Lower lobe of right lung (tissue), 2 donors: Measurements from ENCODE around the gene ITPRIPL1. TPM values are rescaled to one million over a fixed set of nuclear protein-coding genes. Genes with fewer than 3 reads are reported as not detected.

Experiments
- ATAC-seq, 2 donors: fragments of 200-7000 bp; cut with Tn5 transposase; one replicate each; pipeline ENCODE4 v1.9.1; 2020 to 2022; ENCODE audit warnings: mild to moderate bottlenecking in 2 of 2, moderate library complexity in 2 of 2
- DNase-seq: peaks from one replicate; pipeline ENCODE4 v3.0.0-alpha.2; 2020
- H3K27ac ChIP-seq: fragments of 200-600 bp; one replicate; pipeline ENCODE4 v1.8.0; 2022
- H3K27me3 ChIP-seq: fragments of 200-600 bp; one replicate; pipeline ENCODE4 v1.8.0; 2022; ENCODE audit warnings: low read depth
- H3K36me3 ChIP-seq: fragments of 200-600 bp; one replicate; pipeline ENCODE4 v1.8.0; 2022; ENCODE audit warnings: mild to moderate bottlenecking
- H3K4me1 ChIP-seq: fragments of 200-600 bp; one replicate; pipeline ENCODE4 v1.8.0; 2022
- H3K4me3 ChIP-seq: fragments of 200-600 bp; one replicate; pipeline ENCODE4 v1.8.0; 2022; ENCODE audit warnings: mild to moderate bottlenecking
- H3K9me3 ChIP-seq: fragments of 200-600 bp; one replicate; pipeline ENCODE4 v1.8.0; 2022
- CTCF ChIP-seq: fragments of 200-600 bp; IDR thresholded peaks from one replicate; pipeline ENCODE4 v1.8.0; 2022; ENCODE audit warnings: antibody characterized with exemption, mild to moderate bottlenecking
- intact Hi-C: fragments of 100-400 bp; cut with DNase I; formaldehyde crosslinking; loops from one replicate; pipeline ENCODE4 v1.11.0; 2022
- total RNA-seq: library from RNA; stranded (reverse); fragmentation: NEBNext Ultra II Directional; extraction: Animal tissue kit (Norgen Biotek cat#: 25700); gene quantifications from one replicate; pipeline ENCODE4 v1.2.1, GENCODE V29; 2021
- donor health status: DM: no; HTN: yes; CAD: no; lungs with severe emphysema.

ITPRIPL1 gene
- total RNA-seq, 1 donor from 2014 or later, result 1.9 TPM

GRCh38 chr2:96354492-96354891 lies 29.4 kb downstream of the ITPRIPL1 start:
- TF ChIP-seq CTCF, result no peak
- no peaks in the 10 kb centered on the region for H3K27me3 ChIP-seq
- no peaks in the 10 kb centered on the region for H3K9me3 ChIP-seq
- ATAC-seq (no peak), DNase-seq (no peak)
- H3K4me3 ChIP-seq, result no peak overlapping the region
- H3K4me1 ChIP-seq, result peaks cover 14% of the 10 kb centered on the region
- intact Hi-C loops, result no loop called here
- no peaks in the 10 kb centered on the region for H3K36me3 ChIP-seq
- no peak overlapping the region for H3K27ac ChIP-seq

- intact Hi-C loops, result no loop called here
Measured at GRCh38 chr2:96356889-96357288, 31.8 kb downstream of the ITPRIPL1 start.

GRCh38 chr2:96359310-96359709 lies 34.2 kb downstream of the ITPRIPL1 start:
- no peak for DNase-seq
- Histone ChIP-seq H3K27ac (no peak overlapping the region), H3K4me1 (no peaks in the 10 kb centered on the region), H3K27me3 (no peaks in the 10 kb centered on the region), H3K4me3 (no peak overlapping the region), H3K36me3 (no peaks in the 10 kb centered on the region), H3K9me3 (no peaks in the 10 kb centered on the region)
- intact Hi-C loops, result no loop called here
- no peak for TF ChIP-seq CTCF
- peak; percentile 57 to 60 for ATAC-seq

More at GRCh38 chr2:96356889-96357288, 31.8 kb downstream of the ITPRIPL1 start:
- no peak for ATAC-seq
- Histone ChIP-seq H3K4me1 (peaks cover 14% of the 10 kb centered on the region), H3K27me3 (no peaks in the 10 kb centered on the region), H3K9me3 (no peaks in the 10 kb centered on the region), H3K36me3 (no peaks in the 10 kb centered on the region), H3K27ac (no peak overlapping the region), H3K4me3 (no peak overlapping the region)
- TF ChIP-seq CTCF, result no peak
- no peak for DNase-seq

GRCh38 chr2:96359866-96360265 lies 34.7 kb downstream of the ITPRIPL1 start:
- ATAC-seq (no peak), DNase-seq (no peak)
- H3K4me3 ChIP-seq, result no peak overlapping the region
- H3K36me3 ChIP-seq, result no peaks in the 10 kb centered on the region
- H3K9me3 ChIP-seq, result no peaks in the 10 kb centered on the region
- intact Hi-C loops, result no loop called here
- H3K27me3 ChIP-seq, result no peaks in the 10 kb centered on the region
- no peak for TF ChIP-seq CTCF
- no peak overlapping the region for H3K27ac ChIP-seq
- no peaks in the 10 kb centered on the region for H3K4me1 ChIP-seq

GRCh38 chr2:96361751-96362150 lies 36.6 kb downstream of the ITPRIPL1 start:
- Histone ChIP-seq H3K27ac (no peak overlapping the region), H3K9me3 (no peaks in the 10 kb centered on the region), H3K36me3 (no peaks in the 10 kb centered on the region), H3K4me3 (no peak overlapping the region), H3K27me3 (no peaks in the 10 kb centered on the region), H3K4me1 (no peaks in the 10 kb centered on the region)
- DNase-seq (no peak), ATAC-seq (no peak)
- TF ChIP-seq CTCF, result no peak
- intact Hi-C loops, result no loop called here

- ATAC-seq, result no peak
- Histone ChIP-seq H3K4me3 (no peak overlapping the region), H3K36me3 (no peaks in the 10 kb centered on the region), H3K9me3 (no peaks in the 10 kb centered on the region), H3K27me3 (no peaks in the 10 kb centered on the region), H3K27ac (no peak overlapping the region), H3K4me1 (peaks cover 5% of the 10 kb centered on the region)
- intact Hi-C loops, result no loop called here
- no peak for DNase-seq
- TF ChIP-seq CTCF, result no peak
Measured at GRCh38 chr2:96369186-96369585, 44.1 kb downstream of the ITPRIPL1 start.
